Peyer's patch (tissue), 4 donors: ENCODE results near the gene GNB1L.

Experiments used
- CTCF ChIP-seq, 6 experiments: fragments of 450-650 bp in 4 of 6; fragments of 200-600 bp in 2 of 6; sonication (generic) in 1 of 6; IDR thresholded peaks; one replicate each; pipeline ENCODE4 v1.5.1; 2017 to 2019; ENCODE audit warnings: antibody characterized with exemption in 6 of 6, mild to moderate bottlenecking in 3 of 6, moderate library complexity in 1 of 6
- POLR2A ChIP-seq, 2 donors: fragments of 450-650 bp; IDR thresholded peaks; one replicate each; pipeline ENCODE4 v1.5.1; 2017; ENCODE audit warnings: antibody characterized with exemption in 2 of 2, mild to moderate bottlenecking in 2 of 2, moderate library complexity in 2 of 2

GRCh38 chr22:19859861-19860510 lies 5.3 kb upstream of the GNB1L start:
- TF ChIP-seq CTCF (IDR thresholded peaks at IDR 0.05): no peak
- TF ChIP-seq POLR2A (IDR thresholded peaks at IDR 0.05): no peak
